IMR-90 (cell line): ENCODE data around the gene IGF2BP3. TPM values are rescaled to one million over a fixed set of nuclear protein-coding genes. Genes with fewer than 3 reads are reported as not detected.

Source experiments
- ATAC-seq: fragments of 200-7000 bp; cut with Tn5 transposase; 2 replicates; pipeline ENCODE4 v1.9.1; 2020; ENCODE audit warnings: low read depth, mild to moderate bottlenecking, moderate library complexity
- BruUV-seq: library from RNA; stranded (reverse); fragments of 400-500 nt; replicated peaks from 2 replicates; lab custom pipeline; 2021; lab: Mats Ljungman, UMichigan
- CTCF ChIA-PET: fragments of 300-600 bp; formaldehyde crosslinking; extraction: SDS; loops from one replicate; lab custom pipeline; 2021; ENCODE audit warnings: antibody characterized with exemption; lab: Yijun Ruan, JAX
- POLR2A ChIA-PET: fragments of 300-600 bp; sonication (Branson Sonifier 250); formaldehyde crosslinking; loops from one replicate; lab custom pipeline; 2022; ENCODE audit warnings: antibody characterized with exemption; ENCODE audit not compliant: unreplicated experiment; lab: Charles Lee
- DNase-seq: peaks from one replicate; pipeline ENCODE4 v3.0.0; 2013
- H2AFZ ChIP-seq: replicated peaks from 2 replicates; pipeline ENCODE3; 2013; ENCODE audit warnings: low read length, mild to moderate bottlenecking; ENCODE audit not compliant: poor library complexity
- H2AK5ac ChIP-seq: 2 replicates; pipeline ENCODE4 v1.6.1; 2013; ENCODE audit warnings: low read depth, low read length, inconsistent platforms
- H2AK9ac ChIP-seq: replicated peaks from 2 replicates; pipeline ENCODE3; 2013; ENCODE audit warnings: mild to moderate bottlenecking, low read depth, low read length, moderate library complexity; ENCODE audit not compliant: poor library complexity
- H2BK120ac ChIP-seq: 2 replicates; pipeline ENCODE4 v1.6.1; 2013; ENCODE audit warnings: low read depth, low read length, inconsistent platforms
- H2BK15ac ChIP-seq: 3 replicates; pipeline ENCODE4 v1.6.1; 2013; ENCODE audit warnings: low read depth, low read length, inconsistent platforms
- H2BK20ac ChIP-seq: 2 replicates; pipeline ENCODE4 v1.6.1; 2013; ENCODE audit warnings: low read depth, mild to moderate bottlenecking, inconsistent platforms, low read length, moderate library complexity
- H2BK5ac ChIP-seq: 2 replicates; pipeline ENCODE4 v1.6.1; 2013; ENCODE audit warnings: mild to moderate bottlenecking, low read depth, low read length, inconsistent platforms; ENCODE audit not compliant: poor library complexity, severe bottlenecking
- H3K14ac ChIP-seq: replicated peaks from 2 replicates; pipeline ENCODE4 v1.6.1; 2013; ENCODE audit warnings: low read depth, low read length, inconsistent platforms
- H3K18ac ChIP-seq: 2 replicates; pipeline ENCODE4 v1.6.1; 2013; ENCODE audit warnings: low read depth, low read length, control low read depth
- H3K23ac ChIP-seq: 2 replicates; pipeline ENCODE4 v1.6.1; 2013; ENCODE audit warnings: low read depth, low read length, inconsistent platforms
- H3K27ac ChIP-seq: 2 replicates; pipeline ENCODE4 v1.5.1; 2013; ENCODE audit warnings: mild to moderate bottlenecking, control low read depth, low read length; ENCODE audit not compliant: insufficient read depth
- H3K27me3 ChIP-seq: 2 replicates; pipeline ENCODE4 v1.6.1; 2013; ENCODE audit warnings: low read length; ENCODE audit not compliant: control insufficient read depth, insufficient read depth
- H3K36me3 ChIP-seq: 2 replicates; pipeline ENCODE4 v1.6.1; 2013; ENCODE audit warnings: low read length, mixed read lengths; ENCODE audit not compliant: control insufficient read depth, insufficient read depth
- H3K4ac ChIP-seq: 2 replicates; pipeline ENCODE4 v1.6.1; 2013; ENCODE audit warnings: low read depth, low read length, inconsistent platforms
- H3K4me1 ChIP-seq: 2 replicates; pipeline ENCODE4 v1.6.1; 2013; ENCODE audit warnings: low read length, mixed read lengths; ENCODE audit not compliant: control insufficient read depth, insufficient read depth
- H3K4me2 ChIP-seq: 2 replicates; pipeline ENCODE4 v1.6.1; 2013; ENCODE audit warnings: low read depth, mild to moderate bottlenecking, control low read depth, low read length, moderate library complexity
- H3K4me3 ChIP-seq: 2 replicates; pipeline ENCODE4 v1.5.1; 2013; ENCODE audit warnings: low read depth, mild to moderate bottlenecking, control low read depth, low read length, moderate library complexity; ENCODE audit not compliant: insufficient read depth
- H3K56ac ChIP-seq: 2 replicates; pipeline ENCODE4 v1.6.1; 2013; ENCODE audit warnings: low read length, inconsistent platforms; ENCODE audit not compliant: insufficient read depth; ENCODE audit errors: extremely low read depth
- H3K79me1 ChIP-seq, 2 experiments: 2 replicates each; pipeline ENCODE4 v1.6.1; 2013; ENCODE audit warnings: low read length in 2 of 2, inconsistent platforms in 1 of 2, low read depth in 1 of 2
- H3K9ac ChIP-seq: 2 replicates; pipeline ENCODE4 v1.6.1; 2013; ENCODE audit warnings: low read depth, low read length, control low read depth
- H3K9me1 ChIP-seq: 2 replicates; pipeline ENCODE4 v1.6.1; 2013; ENCODE audit warnings: low read length, inconsistent platforms; ENCODE audit not compliant: insufficient read depth
- H3K9me3 ChIP-seq: 2 replicates; pipeline ENCODE4 v1.6.1; 2013; ENCODE audit warnings: low read length; ENCODE audit not compliant: control insufficient read depth, insufficient read depth
- H4K20me1 ChIP-seq: 2 replicates; pipeline ENCODE4 v1.6.1; 2013; ENCODE audit warnings: low read length, inconsistent platforms; ENCODE audit not compliant: insufficient read depth
- H4K5ac ChIP-seq: 2 replicates; pipeline ENCODE4 v1.6.1; 2013; ENCODE audit warnings: mild to moderate bottlenecking, low read depth, low read length, control low read depth
- H4K8ac ChIP-seq, 2 experiments: 2 replicates each; pipeline ENCODE4 v1.6.1; 2013; ENCODE audit warnings: low read depth in 2 of 2, low read length in 2 of 2, control low read depth in 1 of 2, inconsistent platforms in 1 of 2
- H4K91ac ChIP-seq: 2 replicates; pipeline ENCODE4 v1.6.1; 2013; ENCODE audit warnings: low read depth, low read length, inconsistent platforms; ENCODE audit not compliant: insufficient read depth
- BHLHE40 ChIP-seq: fragments of 150-350 bp; IDR thresholded peaks from 2 replicates; pipeline ENCODE4 v1.6.1; 2016; ENCODE audit warnings: mild to moderate bottlenecking, low read depth, low read length
- CHD1 ChIP-seq: IDR thresholded peaks from 2 replicates; pipeline ENCODE4 v1.6.1; 2012; ENCODE audit warnings: low read depth, low read length, improper control_type of control experiment
- CTCF ChIP-seq: conservative IDR thresholded peaks from 2 replicates; pipeline ENCODE4 v1.5.1; 2012; ENCODE audit warnings: mild to moderate bottlenecking, low read depth, low read length, improper control_type of control experiment
- ELK1 ChIP-seq: fragments of 150-350 bp; IDR thresholded peaks from 2 replicates; pipeline ENCODE4 v1.6.1; 2016; ENCODE audit warnings: low read depth, mild to moderate bottlenecking, low read length, moderate library complexity, borderline replicate concordance
- FOS ChIP-seq: fragments of 150-350 bp; IDR thresholded peaks from 2 replicates; pipeline ENCODE4 v1.6.1; 2016; ENCODE audit warnings: low read depth, low read length
- MAFK ChIP-seq: IDR thresholded peaks from 2 replicates; pipeline ENCODE4 v1.6.1; 2012; ENCODE audit warnings: low read depth, low read length, improper control_type of control experiment
- MAZ ChIP-seq: IDR thresholded peaks from 2 replicates; pipeline ENCODE4 v1.6.1; 2012; ENCODE audit warnings: low read depth, mild to moderate bottlenecking, low read length, improper control_type of control experiment, moderate library complexity, borderline replicate concordance
- MXI1 ChIP-seq: IDR thresholded peaks from 2 replicates; pipeline ENCODE4 v1.6.1; 2012; ENCODE audit warnings: low read depth, mild to moderate bottlenecking, low read length, moderate library complexity, borderline replicate concordance
- NFE2L2 ChIP-seq: fragments of 150-350 bp; IDR thresholded peaks from 2 replicates; pipeline ENCODE4 v1.6.1; 2016; ENCODE audit warnings: low read depth, mild to moderate bottlenecking, low read length
- RAD21 ChIP-seq: IDR thresholded peaks from 2 replicates; pipeline ENCODE4 v1.6.1; 2012; ENCODE audit warnings: low read length, improper control_type of control experiment
- RFX5 ChIP-seq: IDR thresholded peaks from 2 replicates; pipeline ENCODE4 v1.8.0; 2012; ENCODE audit warnings: low read depth, mild to moderate bottlenecking, low read length, moderate library complexity
- WGBS, 2 experiments: methylation state at CpG; one replicate each; pipeline versions ENCODE4 v1.1.5 to v1.1.7; 2013; ENCODE audit warnings: missing lambda C conversion rate in 2 of 2; ENCODE audit not compliant: insufficient read length in 1 of 2; ENCODE audit errors: extremely low coverage in 2 of 2; 5-methylcytosine and 5-hydroxymethylcytosine counted together
- dilution Hi-C: fragments of 300-500 bp; cut with HindIII; formaldehyde crosslinking; loops from one replicate; pipeline ENCODE4 v1.14.3; 2018; ENCODE audit warnings: low sequenced_read_pairs; ENCODE audit not compliant: unreplicated experiment
- in situ Hi-C: fragments of 300-500 bp; cut with MboI; formaldehyde crosslinking; loops from 3 replicates; pipeline ENCODE4 v1.14.3; 2019; ENCODE audit warnings: low sequenced_read_pairs, inconsistent platforms, mixed read lengths
- intact Hi-C: fragments of 100-400 bp; cut with micrococcal nuclease; formaldehyde crosslinking; loops from 2 replicates; pipeline ENCODE4 v1.10.0; 2022
- polyA plus RNA-seq, 3 experiments: library from polyadenylated mRNA; depleted of rRNA; stranded (reverse); fragments of >200 nt; gene quantifications; 2 replicates each; pipeline ENCODE4 v1.2.3, GENCODE V29; 2012; ENCODE audit warnings: low replicate concordance in 1 of 3
- total RNA-seq: library from RNA; depleted of rRNA; stranded (reverse); fragments of >200 nt; gene quantifications from 2 replicates; pipeline ENCODE4 v1.2.3, GENCODE V29; 2012

The IGF2BP3 gene
- total and polyA plus RNA-seq, 2 of the 4 experiments (the other 2 are of a cell fraction): 50.9 to 59.3 TPM

GRCh38 chr7:23469150-23469960 is 936 bp downstream of the IGF2BP3 start:
- BruUV-seq: no TSS peak
- peak overlapping the region; percentile 92 for H3K4me2 ChIP-seq
- H3K79me1 ChIP-seq: peaks cover 0 to 29% of the 10 kb centered on the region in 2 experiments; a peak in 2 of 4 replicates
- in situ Hi-C loops (no loop called here), intact Hi-C loops (no loop called here), dilution Hi-C loops (no loop called here)
- peak overlapping the region; percentile 67 for H4K5ac ChIP-seq
- 0% methylated on average over 41 of the region's 91 CpGs; no CpG with 5 or more reads in 1 of the 2 experiments for WGBS, 2 experiments
- ATAC-seq (0 out of 2 replicates have a peak, but pooled peaks have one; percentile 0), DNase-seq (no peak)
- peak overlapping the region; percentile 62 for H2BK120ac ChIP-seq
- H3K9ac ChIP-seq: peak overlapping the region; percentile 96
- peak overlapping the region; percentile 88 for H3K4ac ChIP-seq
- TF ChIP-seq MAFK (no peak), CHD1 (no peak), MAZ (peak; percentile 49; the same call in 1 of the 2 replicates), BHLHE40 (no peak), ELK1 (no peak), CTCF (0 out of 2 replicates have a peak, but pooled peaks have one; percentile 19), RAD21 (no peak; the same call in 1 of the 2 replicates), RFX5 (no peak), MXI1 (no peak; the same call in 1 of the 2 replicates), FOS (no peak), NFE2L2 (no peak)
- H3K27ac ChIP-seq: peak overlapping the region; percentile 86
- peaks cover 5% of the 10 kb centered on the region for H3K9me1 ChIP-seq
- H3K14ac ChIP-seq: peak overlapping the region; percentile 97
- peak overlapping the region; percentile 86 for H2AK5ac ChIP-seq
- ChIA-PET POLR2A (no interaction called here), CTCF (interaction anchor here (0.9 kb wide), 1 partner anchor 9 kb away, joined by 3 read pairs; no protein-coding TSS in a partner anchor)
- no peaks in the 10 kb centered on the region for H3K9me3 ChIP-seq
- H3K36me3 ChIP-seq: no peaks in the 10 kb centered on the region
- H2AK9ac ChIP-seq: peak overlapping the region; percentile 97
- peak overlapping the region; percentile 79 to 83; a peak in 3 of 4 replicates for H4K8ac ChIP-seq
- H3K56ac ChIP-seq: peak overlapping the region; percentile 99
- H2BK20ac ChIP-seq: no peak overlapping the region
- H3K18ac ChIP-seq: peak overlapping the region; percentile 79
- peak overlapping the region; percentile 85 for H2AFZ ChIP-seq
- peak overlapping the region; percentile 85 for H4K91ac ChIP-seq
- no peaks in the 10 kb centered on the region for H3K27me3 ChIP-seq
- H2BK5ac ChIP-seq: peak overlapping the region; percentile 97
- peaks cover 25% of the 10 kb centered on the region for H4K20me1 ChIP-seq
- H2BK15ac ChIP-seq: no peak overlapping the region; the same call in 1 of the 3 replicates
- peak overlapping the region; percentile 57 for H3K4me3 ChIP-seq
- peaks cover 10% of the 10 kb centered on the region for H3K4me1 ChIP-seq
- H3K23ac ChIP-seq: peak overlapping the region; percentile 87
